Thoracic aorta (tissue), 2 donors: ENCODE results near the gene PIGB. TPM values are rescaled to one million over a fixed set of nuclear protein-coding genes. Genes with fewer than 3 reads are reported as not detected.

Experiments used
- ATAC-seq: fragments of 150-250 bp; one replicate; pipeline ENCODE4 v1.8.0; 2017; ENCODE audit warnings: low read depth; ENCODE audit not compliant: insufficient number of reproducible peaks, low FRiP score
- DNase-seq: peaks from one replicate; pipeline ENCODE4 v3.0.0-alpha.2; 2020; ENCODE audit warnings: low spot score
- H3K27ac ChIP-seq, 2 donors: fragments of 200-600 bp; sonication (generic); 1 replicate in 1 of 2; 2 replicates in 1 of 2; pipeline ENCODE4 v1.5.1; 2016; ENCODE audit warnings: mild to moderate bottlenecking in 2 of 2, moderate library complexity in 2 of 2
- H3K27me3 ChIP-seq: fragments of 200-600 bp; sonication (generic); replicated peaks from 2 replicates; pipeline ENCODE4 v1.6.0; 2016; ENCODE audit warnings: mild to moderate bottlenecking; ENCODE audit not compliant: insufficient read depth
- H3K36me3 ChIP-seq: fragments of 200-600 bp; sonication (generic); one replicate; pipeline ENCODE4 v1.5.1; 2016
- H3K4me1 ChIP-seq, 2 donors: fragments of 200-600 bp; sonication (generic); 1 replicate in 1 of 2; 2 replicates in 1 of 2; pipeline versions ENCODE4 v1.5.1 to v1.6.0; 2016; ENCODE audit warnings: low read depth in 2 of 2, mild to moderate bottlenecking in 1 of 2; ENCODE audit not compliant: control insufficient read depth in 1 of 2
- H3K4me3 ChIP-seq: fragments of 200-600 bp; sonication (generic); 2 replicates; pipeline ENCODE4 v1.5.1; 2016; ENCODE audit warnings: mild to moderate bottlenecking
- H3K9me3 ChIP-seq: fragments of 200-600 bp; sonication (generic); 2 replicates; pipeline ENCODE4 v1.5.1; 2016
- total RNA-seq, 2 donors: library from RNA; depleted of rRNA; stranded (reverse); fragments of >200 nt; gene quantifications; one replicate each; pipeline versions ENCODE4 v1.1.0 to v1.2.3, GENCODE V29; 2016
- TF ChIP-seq, protein P1 (sequence below): fragments of 200-600 bp; sonication (generic); IDR thresholded peaks from one replicate; pipeline ENCODE4 v1.5.1; 2019; ENCODE audit warnings: antibody characterized with exemption

Gene PIGB
- total RNA-seq, 2 donors from 2014 or later = 6.6 to 26.7 TPM

DNA sequence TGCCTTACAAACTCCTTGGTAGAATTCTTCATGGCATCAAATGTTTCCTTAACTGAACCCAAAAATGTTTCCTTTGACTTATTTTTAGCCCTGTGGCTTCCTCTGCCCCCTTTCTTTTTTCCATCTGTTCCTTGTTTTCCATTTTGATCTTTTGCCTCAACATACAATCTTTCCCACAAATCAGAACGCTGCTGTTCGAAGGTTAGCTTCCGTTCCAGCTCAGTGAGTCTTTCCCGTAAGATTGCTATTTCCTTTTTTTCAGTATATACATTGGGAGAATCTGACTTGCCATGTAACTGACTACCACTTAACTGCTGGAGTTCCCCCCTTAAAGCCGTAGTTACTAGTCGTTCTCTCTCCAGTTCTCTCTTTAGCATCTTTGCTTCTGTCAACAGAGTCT is 41.2 kb downstream of the PIGB start:
- Histone ChIP-seq H3K27ac (peak overlapping the region; percentile 48 to 57), H3K4me3 (no peak overlapping the region), H3K9me3 (no peaks in the 10 kb centered on the region), H3K27me3 (no peaks in the 10 kb centered on the region), H3K36me3 (peaks cover 9% of the 10 kb centered on the region), H3K4me1 (peaks cover 0 to 16% of the 10 kb centered on the region in 2 donors)
- DNase-seq (no peak), ATAC-seq (no peak)
- TF ChIP-seq, protein P1, sequence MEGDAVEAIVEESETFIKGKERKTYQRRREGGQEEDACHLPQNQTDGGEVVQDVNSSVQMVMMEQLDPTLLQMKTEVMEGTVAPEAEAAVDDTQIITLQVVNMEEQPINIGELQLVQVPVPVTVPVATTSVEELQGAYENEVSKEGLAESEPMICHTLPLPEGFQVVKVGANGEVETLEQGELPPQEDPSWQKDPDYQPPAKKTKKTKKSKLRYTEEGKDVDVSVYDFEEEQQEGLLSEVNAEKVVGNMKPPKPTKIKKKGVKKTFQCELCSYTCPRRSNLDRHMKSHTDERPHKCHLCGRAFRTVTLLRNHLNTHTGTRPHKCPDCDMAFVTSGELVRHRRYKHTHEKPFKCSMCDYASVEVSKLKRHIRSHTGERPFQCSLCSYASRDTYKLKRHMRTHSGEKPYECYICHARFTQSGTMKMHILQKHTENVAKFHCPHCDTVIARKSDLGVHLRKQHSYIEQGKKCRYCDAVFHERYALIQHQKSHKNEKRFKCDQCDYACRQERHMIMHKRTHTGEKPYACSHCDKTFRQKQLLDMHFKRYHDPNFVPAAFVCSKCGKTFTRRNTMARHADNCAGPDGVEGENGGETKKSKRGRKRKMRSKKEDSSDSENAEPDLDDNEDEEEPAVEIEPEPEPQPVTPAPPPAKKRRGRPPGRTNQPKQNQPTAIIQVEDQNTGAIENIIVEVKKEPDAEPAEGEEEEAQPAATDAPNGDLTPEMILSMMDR = no peak

DNA sequence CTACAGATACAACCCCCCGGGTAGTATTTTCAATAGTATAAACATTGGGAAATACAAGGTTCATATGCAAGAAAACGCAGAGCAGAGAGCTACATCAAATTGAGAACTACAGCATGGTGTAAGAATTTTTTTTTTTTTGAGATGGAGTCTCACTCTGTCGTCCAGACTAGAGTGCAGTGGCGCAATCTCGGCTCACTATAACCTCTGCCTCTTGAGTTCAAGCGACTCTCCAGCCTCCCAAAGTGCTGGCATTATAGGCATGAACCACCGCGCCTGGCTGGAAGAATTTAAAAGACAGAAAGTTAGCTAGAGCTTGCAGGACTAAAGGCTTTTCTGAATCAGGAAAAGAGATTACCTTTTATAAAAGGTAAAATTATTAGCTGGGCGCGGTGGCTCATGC is 42.0 kb downstream of the PIGB start:
- Histone ChIP-seq H3K4me1 (peaks cover 0 to 16% of the 10 kb centered on the region in 2 donors), H3K27ac (peak overlapping the region in 1 of 2 donors; percentile 48), H3K27me3 (no peaks in the 10 kb centered on the region), H3K4me3 (no peak overlapping the region), H3K36me3 (peaks cover 9% of the 10 kb centered on the region), H3K9me3 (no peaks in the 10 kb centered on the region)
- TF ChIP-seq, protein P1 = no peak
- ATAC-seq (no peak), DNase-seq (no peak)

- H3K36me3 ChIP-seq = peaks cover 9% of the 10 kb centered on the region
- H3K27me3 ChIP-seq = no peaks in the 10 kb centered on the region
- no peak overlapping the region for H3K4me3 ChIP-seq
- no peak overlapping the region for H3K27ac ChIP-seq
- ATAC-seq (no peak), DNase-seq (no peak)
- TF ChIP-seq, protein P1 = no peak
- H3K4me1 ChIP-seq = peaks cover 0 to 16% of the 10 kb centered on the region in 2 donors
- H3K9me3 ChIP-seq = no peaks in the 10 kb centered on the region
Observed at GRCh38 chr15:55362641-55363040, 43.6 kb downstream of the PIGB start.

- peaks cover 24% of the 10 kb centered on the region for H3K36me3 ChIP-seq
Observed at GRCh38 chr15:55366981-55367380, 48.0 kb downstream of the PIGB start.

DNA sequence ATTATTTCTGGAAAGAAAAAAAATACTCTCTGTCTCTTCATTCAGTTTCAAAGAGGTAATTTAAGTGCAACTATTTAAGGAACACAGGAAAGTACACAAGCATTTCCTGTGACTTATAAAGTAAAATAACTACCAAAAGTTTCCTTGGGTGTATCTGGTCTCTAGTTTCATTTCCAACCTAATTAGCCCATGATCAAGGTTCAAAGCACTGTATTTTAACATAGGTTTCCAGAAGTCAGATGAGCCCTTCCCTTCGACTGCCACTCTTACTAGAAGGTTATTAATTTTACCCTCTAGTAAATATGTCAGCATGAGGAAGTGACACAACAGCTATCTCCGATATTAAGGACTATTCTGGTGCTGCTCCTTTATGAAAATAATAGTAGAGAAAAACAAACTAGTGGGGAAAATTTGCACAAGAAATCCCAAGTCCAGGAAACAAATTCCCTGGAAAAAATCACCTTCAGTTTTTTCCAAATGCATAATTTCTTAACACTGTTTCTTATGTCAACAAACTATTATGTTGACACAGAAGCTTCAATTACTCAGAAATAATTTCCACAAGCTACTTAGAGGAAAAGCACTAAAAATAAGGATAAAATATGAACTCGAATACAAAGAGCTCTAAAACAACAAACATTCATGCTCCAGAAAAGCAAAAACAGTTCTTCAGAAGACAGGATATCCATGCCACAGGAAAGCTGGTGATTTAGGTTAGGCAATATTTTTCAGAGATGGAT is 53.8 kb downstream of the PIGB start:
- TF ChIP-seq, protein P1 = no peak
- peaks cover 21% of the 10 kb centered on the region for H3K36me3 ChIP-seq
- peak overlapping the region; percentile 49 to 57 for H3K27ac ChIP-seq
- H3K9me3 ChIP-seq = no peaks in the 10 kb centered on the region
- H3K4me3 ChIP-seq = no peak overlapping the region
- DNase-seq (no peak), ATAC-seq (no peak)
- peaks cover 10 to 13% of the 10 kb centered on the region in 2 donors for H3K4me1 ChIP-seq
- H3K27me3 ChIP-seq = no peaks in the 10 kb centered on the region

More at GRCh38 chr15:55366981-55367380, 48.0 kb downstream of the PIGB start:
- Histone ChIP-seq H3K4me3 (no peak overlapping the region), H3K27ac (no peak overlapping the region), H3K27me3 (no peaks in the 10 kb centered on the region), H3K9me3 (no peaks in the 10 kb centered on the region), H3K4me1 (no peaks in the 10 kb centered on the region)
- no peak for DNase-seq
- ATAC-seq = no peak
- TF ChIP-seq, protein P1 = no peak
